Activated effector memory CD4-positive, alpha-beta T cell treated with anti-CD3 and anti-CD28 coated beads, Interleukin-2, amount 50 U/mL, for 16 hours (primary cell): ENCODE results near the gene EPHA10.
"Not testable (repeated sequence)": the region's sequence is repeated elsewhere in the genome, so short reads cannot be mapped to it uniquely, and the experiment has no call there.

ENCODE experiments used
- DNase-seq: peaks from one replicate; pipeline ENCODE4 v3.0.0-alpha.2; 2020

The EPHA10 gene

DNA sequence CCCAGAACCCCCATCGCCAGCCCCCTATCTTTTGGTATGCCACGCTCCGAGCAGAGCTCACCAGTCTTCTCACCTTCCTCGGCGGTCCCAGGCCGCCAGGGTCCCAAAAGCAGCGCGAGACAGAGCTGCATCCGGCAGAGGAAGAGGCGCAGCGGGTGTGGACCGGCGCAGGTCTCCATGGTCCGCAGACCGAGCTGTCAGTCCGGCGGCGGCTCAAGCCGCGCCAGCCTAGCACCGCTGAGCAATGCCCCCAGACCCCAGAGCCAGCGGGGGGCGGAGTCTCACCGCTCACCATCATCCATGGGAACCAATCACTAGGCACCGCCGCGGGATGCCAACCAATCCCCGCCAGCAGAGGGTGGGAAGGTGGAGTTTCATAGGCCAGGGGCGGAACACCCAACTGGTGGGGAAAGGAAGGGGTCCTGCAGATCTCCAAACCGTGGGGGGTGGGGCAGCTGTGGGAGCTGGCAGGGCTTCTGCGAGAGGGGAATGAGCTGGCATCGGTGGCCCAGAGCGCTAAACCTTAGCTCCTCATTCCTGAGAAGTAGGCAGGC, at the start of gene EPHA10:
Gene EPHA10 (minus strand): TSS at position 233 of the 554 bp plus-strand sequence. CDS start 54 bp downstream, at position 179.
- DNase-seq, result no peak

DNA sequence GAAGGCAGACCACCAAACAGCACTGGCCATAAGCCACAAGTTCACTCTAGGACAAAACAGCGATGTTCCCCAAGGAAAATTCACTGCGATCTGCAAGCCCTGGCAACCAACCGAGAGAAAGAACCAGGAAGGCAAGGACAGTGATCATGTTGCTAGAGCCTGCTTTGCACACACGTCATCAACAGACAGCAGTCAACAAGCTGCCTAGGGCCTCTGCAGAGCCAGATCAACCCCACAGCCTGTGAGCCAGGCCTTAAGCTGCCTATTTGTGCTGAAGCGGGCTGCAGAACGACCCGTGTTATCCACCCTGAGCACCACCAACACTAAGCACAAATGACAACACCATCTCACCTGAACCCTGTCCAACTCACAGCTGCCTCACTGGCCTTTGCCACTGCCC, 49.3 kb upstream of the EPHA10 start:
- no peak for DNase-seq

DNA sequence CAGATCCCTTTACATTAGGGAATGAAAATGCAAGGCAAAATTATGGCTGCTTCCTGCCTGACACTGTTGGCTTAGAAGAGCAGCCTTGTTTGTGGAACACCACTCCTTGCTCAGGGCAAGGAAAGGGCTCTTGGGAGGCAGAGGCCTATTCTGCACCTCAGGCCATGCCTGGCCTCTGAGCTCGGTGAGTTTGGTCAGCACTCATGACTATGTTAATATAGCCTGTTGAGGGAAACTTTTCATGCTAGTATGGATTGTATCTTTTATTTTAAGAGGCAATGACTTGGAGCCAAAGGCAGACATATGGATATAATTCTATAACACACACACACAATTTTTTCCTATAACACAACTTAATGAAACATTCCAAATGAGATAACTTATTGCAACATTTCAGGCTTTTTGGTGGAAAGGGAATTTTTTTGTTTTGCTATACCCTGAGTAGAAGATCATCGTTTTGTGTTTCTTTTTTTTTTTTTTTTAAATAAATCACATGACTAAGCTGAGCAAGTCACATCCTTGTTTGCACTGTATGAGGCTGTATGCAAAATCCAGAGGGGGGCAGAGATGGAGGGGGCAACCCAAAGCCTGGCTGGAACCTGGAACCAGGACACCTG, 48.7 kb upstream of the EPHA10 start:
- no peak for DNase-seq

DNA sequence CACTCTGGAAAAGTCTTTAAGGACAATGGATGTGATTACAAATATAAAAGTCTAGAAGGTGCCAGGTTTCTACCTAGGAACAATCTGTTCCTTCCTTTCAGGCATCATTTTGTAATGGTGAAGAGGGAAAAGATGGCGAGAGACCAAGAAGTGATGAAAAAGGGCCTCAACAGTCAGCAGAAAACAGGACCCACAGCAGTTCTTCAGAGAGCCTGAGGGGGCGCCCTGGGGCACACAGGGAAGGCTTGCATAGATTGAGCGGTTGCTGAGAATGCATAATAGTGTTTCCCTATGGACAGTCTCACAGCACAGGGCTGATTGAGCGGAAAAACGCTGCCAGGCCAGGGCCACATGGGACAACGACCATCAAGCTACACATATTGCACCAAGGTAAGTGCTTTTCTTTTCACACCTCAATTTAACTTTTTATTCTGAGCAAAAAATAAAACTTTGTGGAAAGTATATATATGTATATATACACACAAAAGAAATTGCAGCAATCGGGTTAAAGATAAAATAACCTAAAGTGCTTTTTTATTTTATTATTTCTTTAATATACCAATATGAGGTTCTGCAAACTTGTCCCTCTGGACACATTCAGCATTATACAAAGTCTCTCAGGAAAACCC, 46.2 kb upstream of the EPHA10 start:
- DNase-seq, result peak; percentile 86

DNA sequence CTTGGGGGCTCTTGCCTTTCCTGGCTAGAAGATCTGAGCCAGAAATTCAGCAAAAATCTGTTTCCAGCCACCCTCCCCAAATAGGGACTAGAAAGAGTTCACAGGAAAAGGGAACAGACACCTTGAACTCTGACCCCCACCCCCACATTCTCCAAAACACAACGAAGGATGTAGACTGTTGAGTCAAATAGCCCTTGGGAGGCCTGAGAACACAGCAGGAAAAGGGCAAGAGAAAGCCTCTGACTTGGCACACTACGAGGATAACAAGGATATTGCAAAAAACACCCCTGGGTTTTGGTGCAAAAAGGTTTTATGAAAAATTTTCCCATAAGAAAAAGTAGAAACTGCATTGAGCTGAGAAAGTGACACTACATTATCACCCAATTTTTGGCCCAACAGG, 45.0 kb upstream of the EPHA10 start:
- no peak for DNase-seq

DNA sequence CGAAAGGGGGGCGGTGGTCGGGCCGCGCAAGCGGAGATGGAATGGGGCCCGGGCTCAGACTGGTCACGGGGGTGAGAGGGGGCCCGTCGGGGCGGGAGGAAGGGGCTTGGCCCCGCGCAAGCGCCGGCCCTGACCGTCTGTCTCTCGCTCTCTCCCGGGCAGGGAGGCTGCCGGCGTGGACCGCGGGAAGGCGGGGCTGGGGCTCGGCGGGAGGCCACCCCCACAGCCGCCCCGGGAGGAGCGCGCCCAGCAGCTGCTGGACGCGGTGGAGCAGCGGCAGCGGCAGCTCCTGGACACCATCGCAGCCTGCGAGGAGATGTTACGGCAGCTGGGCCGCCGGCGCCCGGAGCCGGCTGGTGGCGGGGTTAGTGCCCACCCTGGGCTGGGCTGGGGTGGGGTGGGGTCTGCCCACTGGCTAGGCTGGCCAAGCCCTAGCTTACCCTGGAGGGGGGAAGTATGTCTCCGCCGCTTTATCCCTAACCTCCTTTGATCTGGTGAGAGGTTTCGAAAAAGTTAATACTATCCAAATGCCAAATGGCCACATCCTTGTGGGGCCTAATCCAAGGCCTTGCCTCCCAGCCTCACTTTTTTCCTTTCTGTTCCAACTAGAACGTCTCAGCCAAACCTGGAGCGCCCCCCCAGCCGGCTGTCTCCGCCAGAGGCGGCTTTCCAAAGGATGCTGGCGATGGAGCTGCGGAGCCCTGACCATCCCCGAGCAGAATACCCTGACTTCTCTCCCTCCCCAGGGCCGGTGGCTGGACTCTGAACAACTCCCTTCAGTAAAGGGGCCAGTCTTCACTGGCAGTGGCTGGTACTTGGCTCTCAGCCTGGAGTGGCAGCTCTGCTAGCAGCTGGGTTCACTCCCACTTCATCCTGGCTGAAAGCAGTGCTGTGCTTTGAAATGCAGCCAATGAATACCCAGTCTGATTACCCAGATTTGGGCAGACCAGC, 43.7 kb upstream of the EPHA10 start:
- no peak for DNase-seq

DNA sequence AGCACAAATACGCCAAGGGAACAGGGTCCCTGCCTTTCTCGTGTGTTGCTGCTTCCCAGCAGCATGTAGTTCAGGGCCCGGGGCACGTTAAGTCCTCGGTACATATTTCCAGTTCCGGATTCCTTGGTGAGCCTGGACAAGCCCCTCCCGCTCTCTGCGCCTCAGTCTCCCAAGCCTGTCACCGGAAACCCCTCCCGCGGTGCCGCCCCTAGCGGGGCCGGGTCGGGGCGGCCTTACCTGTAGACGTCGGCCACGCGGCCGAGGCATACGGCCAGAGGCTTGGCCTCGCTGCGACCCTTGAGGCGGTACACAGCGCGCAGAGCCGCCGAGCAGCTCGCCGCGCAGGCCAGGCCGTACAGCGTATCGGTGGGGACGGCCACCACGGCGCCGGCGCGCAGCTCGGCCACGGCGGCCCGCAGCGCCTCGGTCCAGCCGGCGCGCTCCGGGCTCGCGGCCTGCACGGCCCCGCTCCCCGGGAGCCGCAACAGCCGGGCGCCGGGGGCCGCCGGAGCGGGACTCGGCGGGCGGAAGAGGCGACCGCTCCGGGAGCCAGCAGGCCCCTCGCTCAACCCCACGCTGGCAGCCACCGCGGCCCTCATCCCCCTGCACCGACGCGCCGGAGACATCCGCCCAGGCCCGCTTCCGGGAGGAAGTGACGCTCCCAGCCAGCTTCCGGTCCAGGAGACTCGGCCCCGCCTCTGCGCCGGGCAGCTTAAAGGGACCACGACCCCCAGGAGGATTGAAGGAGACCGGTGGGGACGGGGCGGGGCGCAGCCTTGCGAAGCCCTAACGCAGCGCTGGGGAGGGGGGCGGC, 42.8 kb upstream of the EPHA10 start, which contains the start of the genes C1orf122 and YRDC:
Gene C1orf122 (plus strand): TSS at position 236 of the 814 bp plus-strand sequence. CDS start 615 bp downstream, outside the sequence.
Gene YRDC (minus strand): TSS at position 654 of the 814 bp plus-strand sequence. CDS start 28 bp downstream, at position 626.
- DNase-seq, result peak; percentile 98

DNA sequence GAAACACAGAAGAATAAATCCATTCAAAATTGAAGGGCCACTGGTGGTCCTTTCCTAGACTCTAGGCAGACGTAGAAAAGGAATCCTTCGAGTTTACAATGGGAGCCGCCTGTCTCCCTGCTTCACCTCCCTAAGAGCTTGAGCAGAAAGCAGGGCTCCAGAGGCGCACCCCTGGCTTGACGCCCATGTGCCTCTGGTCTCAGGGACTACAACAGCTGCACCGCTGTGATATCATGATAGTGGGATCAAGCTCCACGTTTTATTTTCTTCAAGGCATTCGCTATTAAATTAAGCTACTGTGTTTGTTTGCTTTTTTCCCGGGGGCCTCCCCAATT, 42.3 kb upstream of the EPHA10 start:
- DNase-seq, result no peak

DNA sequence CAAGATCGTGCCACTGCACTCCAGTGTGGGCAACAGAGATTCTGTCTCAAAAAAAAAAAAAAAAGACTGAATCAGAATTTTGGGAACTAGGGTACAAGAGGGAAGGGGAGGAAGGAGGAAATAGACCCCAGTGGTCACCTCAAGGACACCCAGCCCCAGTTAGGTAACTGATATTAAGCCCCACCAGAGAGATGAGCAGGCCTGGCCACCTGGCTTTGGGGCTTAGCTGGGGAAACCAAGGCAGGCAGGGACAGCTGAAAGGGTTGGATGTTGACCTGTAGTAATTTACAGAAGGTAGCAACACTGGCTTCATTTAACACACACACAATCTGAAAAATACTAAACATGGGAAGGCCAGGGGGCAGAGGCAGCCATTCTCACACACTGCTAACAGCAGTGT, 37.5 kb upstream of the EPHA10 start:
- DNase-seq, result no peak

DNA sequence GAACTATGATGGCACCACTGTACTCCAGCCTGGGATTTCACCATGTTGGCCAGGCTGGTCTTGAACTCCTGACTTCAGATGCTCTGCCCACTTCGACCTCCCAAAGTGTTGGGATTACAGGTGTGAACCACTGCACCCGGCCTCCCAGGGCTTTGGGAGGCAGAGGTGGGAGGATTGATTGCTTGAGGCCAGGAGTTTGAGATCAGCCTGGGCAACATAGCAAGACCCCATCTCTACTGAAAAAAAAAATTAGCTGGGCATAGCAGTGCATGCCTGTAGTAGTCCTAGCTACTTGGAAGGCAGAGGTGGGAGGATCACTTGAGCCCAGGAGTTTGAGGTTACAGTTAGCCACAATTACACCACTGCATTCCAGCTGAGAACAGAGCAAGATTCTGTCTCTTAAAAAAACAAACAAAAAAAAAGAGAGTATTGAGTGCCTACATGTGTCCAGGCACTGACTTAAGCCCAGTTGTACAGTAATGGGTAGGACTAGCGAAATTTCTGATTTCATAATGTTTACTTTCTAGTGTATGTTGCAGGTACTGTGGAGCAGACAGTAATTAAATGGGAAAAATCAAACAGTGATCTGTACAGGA, 32.9 kb upstream of the EPHA10 start:
- no peak for DNase-seq

DNA sequence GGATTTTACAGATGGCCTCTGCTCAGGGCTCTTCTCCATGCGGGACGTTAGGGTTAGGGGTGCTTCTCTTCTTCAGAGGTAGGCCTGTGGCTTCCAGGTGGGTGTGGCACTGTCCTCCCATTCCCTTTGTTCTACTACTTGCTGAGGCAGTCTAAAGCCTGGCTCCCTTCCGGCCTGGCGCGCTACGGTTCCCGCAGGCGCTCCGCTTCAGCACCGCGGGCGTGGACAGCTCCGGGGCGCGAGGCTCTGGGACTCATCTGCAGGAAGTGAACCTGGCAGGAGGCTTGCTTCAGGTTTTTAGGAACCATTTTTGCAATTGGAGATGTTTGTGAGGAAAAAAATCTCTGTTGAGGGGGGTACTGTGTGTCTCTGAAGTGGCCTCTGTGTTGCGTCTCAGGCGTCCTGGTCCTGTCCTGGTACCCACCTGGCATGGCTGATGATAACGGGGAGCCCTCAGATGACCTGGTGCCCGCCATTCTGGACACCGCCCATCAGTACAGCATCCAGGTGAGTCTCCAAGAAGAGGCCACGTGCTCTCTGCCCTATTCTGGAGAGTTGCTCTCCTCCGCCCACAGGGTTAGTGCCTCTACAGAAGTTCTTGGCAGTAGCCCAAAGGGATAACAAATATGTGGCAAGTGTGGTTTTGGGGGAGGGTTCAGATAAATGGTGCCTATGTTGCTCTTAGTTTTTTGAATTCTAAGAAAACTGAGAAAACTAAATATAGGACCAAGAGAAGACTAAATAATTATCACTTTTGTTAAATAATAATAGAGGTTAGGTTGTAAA, 30.6 kb upstream of the EPHA10 start:
- peak; percentile 76 for DNase-seq

DNA sequence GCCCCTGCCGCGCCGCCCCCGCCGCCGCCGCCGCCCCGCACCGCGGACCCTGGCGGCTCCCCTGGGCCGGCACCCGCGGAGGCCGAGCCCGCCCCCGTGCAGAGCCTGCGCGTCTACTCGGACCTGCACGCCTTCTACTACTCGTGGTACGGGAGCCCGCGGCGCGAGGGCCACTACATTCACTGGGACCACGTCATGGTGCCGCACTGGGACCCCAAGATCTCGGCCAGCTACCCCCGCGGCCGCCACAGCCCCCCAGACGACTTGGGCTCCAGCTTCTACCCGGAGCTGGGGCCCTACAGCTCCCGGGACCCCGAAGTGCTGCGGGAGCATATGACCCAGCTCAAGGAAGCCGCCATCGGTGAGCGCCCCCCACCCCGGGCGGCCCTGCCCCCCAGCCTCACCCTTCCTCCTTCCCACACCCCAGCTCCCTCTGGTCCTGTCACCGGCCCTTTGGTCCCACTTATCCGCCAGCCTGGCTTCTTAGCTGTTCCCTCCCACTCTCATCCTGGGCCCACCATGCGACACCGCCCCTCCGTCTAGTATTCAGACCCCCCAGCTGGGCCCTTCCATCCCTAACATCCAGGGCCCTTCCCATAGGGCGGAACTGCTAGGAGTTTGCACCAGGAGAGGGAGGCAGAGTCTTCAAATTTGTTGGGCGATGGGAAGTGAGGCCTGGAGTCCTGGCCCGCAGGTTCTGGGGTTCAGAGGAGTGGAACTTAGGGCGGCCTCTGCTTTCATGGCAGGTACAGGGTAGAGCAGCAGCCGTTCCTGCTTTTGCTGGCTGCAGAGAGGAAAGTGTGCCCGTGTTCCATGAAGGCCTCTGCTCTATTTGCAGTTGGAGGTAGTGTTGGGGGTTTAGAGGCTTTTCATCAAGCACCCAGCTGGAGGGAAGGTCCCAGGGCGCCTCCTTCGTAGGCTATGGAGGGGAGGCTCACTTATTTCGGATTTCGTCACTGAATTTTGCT, 29.7 kb upstream of the EPHA10 start:
- DNase-seq, result no peak

DNA sequence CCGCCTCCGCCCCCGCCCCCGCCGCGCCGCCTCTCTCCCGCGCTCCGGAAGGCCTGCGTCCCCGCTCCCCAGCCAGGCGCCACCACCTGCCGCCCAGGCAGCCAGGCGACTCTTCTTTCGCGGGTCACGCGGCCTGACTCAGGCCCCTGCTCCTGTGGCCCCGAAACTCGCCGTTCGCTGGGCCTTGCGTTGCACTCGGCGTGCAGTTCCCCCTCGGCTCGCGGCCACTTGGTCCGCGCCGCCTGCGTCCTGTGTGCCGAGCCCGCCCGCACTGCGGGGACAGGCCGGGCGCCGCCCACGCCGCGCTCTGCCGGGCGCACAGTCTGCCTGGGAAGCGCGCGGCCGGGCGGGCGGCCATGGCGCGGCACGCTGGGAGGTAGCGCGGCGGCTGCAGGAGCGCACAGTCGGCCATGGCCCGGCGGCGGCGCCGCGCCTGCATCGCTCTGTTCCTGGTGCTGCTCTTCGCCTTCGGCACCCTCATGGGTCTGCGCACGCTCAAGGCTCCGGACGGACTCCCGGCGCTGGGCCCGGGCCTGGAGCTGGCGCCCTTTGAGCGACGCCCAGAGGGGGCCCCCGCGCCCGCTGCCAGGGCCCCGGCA, 29.0 kb upstream of the EPHA10 start, which contains the start of gene MANEAL:
Gene MANEAL (plus strand): TSS at position 75 of the 599 bp plus-strand sequence. CDS start 336 bp downstream, at position 411.
- peak; percentile 72 for DNase-seq

DNA sequence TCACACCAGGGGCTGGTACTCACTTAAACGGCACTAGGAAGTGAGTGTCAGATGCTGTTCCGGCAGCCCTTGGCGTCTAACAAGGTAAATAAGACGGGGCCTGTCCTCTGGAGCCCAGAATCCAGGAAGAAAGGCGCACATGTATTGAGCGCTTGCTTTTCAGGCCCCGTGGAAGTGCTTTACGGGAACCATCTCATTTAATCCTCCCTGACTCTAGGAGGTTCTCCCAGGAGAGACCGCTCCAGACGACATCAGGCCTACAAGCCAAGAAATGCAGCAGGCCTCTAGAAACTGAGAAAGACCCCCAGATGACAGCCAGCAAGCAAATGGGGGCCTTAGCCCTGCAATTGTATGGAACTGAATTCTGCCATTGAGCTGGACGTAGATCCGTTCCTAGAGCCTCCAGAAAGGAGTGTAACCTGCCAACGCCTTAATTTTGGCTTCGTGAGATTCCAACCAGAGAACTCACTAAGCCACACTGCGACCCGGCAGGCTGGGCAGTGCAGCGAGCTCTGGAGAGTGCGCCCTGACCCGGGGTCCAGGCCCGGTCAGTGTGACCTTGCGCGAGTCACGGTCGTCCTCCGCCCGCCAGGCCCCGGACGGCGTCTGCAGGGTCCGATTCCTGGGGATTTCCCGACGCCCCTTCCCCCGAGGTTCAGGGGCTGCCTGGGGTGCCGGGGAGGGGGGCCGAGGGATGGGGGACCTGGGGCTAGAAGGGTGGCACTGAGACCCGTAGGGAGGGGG, 28.2 kb upstream of the EPHA10 start:
- DNase-seq, result no peak

DNA sequence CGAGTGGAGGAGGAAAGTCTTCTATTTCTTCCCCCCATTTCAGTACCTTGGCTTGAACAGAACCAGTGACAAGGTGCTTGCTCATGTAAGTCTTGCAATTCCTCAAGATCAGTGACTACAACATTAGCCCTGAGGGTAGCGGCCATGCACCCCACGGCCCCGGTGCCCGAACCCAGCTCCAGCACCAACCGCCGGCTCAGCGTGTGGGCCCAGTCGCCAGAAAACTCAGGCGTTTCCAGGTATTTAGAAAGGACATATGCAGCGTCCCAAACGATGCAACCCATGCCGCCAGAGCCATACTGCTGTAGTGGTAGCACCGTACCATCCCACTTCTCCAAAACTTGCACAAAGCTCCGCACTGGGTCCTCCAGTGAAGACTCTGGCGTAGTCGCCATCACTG, 17.6 kb upstream of the EPHA10 start:
- DNase-seq, result no peak

DNA sequence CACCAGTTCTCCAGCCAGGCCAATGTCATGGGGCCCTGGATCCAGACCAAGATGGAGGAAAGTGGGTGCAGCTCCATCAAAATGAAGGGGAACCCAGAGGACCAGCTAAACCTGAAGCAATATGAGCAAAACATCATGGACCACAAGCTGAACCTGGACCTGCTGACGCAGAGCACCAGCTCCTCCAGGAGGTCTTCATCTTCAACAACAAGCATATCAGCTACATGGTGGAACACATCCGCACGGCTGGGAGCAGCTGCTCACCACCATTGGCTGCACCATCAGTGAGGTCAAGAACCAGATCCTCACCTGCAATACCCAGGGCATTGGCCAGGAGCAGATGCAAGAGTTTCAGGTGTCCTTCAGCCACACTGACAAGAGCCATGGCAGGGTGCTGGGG, 13.7 kb upstream of the EPHA10 start:
- DNase-seq, result no peak

DNA sequence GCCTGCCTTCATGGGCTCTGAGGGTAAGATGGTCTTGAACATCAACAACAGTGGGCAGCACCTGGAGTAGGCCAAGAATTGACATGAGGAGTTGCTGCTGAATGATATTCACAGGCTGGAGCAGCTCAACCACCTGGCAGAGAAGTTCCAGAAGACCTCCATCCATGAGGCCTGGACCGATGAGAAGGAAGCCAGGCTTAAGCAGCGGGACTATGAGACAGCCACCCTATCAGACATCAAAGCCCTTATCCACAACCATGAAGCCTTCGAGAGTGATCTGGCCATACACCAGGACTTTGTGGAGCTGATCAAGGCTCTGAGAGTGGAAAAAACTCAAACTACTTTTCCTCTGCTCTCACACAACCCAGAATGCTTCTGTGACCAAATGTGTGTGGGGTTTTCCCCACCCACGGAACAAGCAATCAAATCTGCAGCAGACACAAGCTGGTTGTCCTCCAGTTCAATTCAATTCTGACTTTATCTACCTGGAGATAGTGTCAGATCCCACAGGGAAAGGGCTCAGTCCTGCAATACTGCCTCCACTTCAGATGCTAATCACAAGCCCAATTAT, 12.1 kb upstream of the EPHA10 start:
- DNase-seq, result no peak

DNA sequence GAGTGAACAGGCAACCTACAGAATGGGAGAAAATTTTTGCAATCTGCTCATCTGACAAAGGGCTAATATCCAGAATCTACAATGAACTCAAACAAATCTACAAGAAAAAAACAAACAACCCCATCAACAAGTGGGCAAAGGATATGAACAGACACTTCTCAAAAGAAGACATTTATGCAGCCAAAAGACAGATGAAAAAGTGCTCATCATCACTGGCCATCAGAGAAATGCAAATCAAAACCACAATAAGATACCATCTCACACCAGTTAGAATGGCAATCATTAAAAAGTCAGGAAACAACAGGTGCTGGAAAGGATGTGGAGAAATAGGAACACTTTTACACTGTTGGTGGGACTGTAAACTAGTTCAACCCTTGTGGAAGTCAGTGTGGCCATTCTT, 6.5 kb upstream of the EPHA10 start:
- not testable (repeated sequence) for DNase-seq
